GM12801 (cell line): Measurements from ENCODE around the gene ABCC9.

Experiments used
- CTCF ChIP-seq: IDR thresholded peaks from one replicate; pipeline ENCODE4 v1.5.1; 2011; ENCODE audit warnings: control low read depth; ENCODE audit not compliant: insufficient read length; ENCODE audit errors: extremely low read depth

The ABCC9 gene

DNA sequence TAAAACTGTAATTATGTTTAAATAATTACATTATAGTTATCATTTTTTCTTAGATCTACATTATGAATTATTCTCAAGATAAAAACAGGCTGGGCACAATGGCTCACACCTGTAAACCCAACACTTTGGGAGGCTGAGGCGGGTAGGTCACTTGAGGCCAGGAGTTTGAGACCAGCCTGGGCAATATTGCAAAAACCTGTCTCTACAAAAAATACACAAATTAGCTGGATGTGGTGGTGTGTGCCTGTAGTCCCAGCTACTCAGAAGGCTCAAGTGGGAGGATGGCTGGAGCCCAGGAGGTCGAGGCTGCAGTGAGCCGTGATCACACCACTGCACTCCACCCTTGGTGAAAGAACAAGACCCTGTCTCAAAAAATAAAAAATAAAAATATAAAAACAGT lies 126.4 kb downstream of the ABCC9 start:
- no peak for TF ChIP-seq CTCF

DNA sequence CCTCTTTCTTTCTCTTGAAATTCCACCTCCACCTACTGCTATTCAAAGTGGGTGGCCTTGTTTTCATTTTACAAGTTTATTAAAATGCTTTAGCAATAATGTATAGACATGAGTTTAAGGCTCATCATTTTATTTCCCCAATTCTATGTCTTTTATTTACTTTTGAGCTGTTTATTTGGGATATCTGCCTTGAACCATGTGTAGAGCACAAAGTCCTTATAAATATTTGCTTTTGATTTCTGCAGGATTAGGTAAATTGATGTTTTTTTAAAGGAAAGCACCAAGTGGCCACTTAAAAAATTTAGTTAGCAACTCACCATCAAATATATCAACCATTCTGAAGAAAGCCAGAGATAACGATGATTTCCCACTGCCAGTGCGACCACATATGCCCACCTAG lies 126.9 kb downstream of the ABCC9 start:
- no peak for TF ChIP-seq CTCF

DNA sequence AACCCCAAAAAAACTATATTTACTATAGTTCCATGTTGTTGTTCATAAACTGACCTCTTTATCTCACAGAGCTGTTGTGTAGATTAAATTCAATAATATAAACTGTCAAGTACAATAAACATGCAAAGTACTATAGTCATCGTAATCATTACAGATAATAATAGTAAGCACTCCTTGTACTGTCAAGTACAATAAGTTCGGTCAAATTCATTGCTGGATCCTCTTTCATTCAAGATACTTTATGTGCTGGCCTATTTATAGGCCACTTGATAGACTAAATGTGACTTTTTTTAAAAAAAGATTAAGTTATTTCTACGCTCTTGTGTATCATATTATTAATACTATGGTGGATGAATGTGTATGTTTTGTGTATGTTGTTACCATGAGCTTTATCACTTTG lies 127.5 kb downstream of the ABCC9 start:
- no peak for TF ChIP-seq CTCF

- no peak for TF ChIP-seq CTCF
Measured at GRCh38 chr12:21813125-21813524, 128.1 kb downstream of the ABCC9 start.

GRCh38 chr12:21809100-21809499 lies 132.1 kb downstream of the ABCC9 start:
- TF ChIP-seq CTCF = no peak

- no peak for TF ChIP-seq CTCF
Measured at GRCh38 chr12:21806255-21806654, 135.0 kb downstream of the ABCC9 start.

DNA sequence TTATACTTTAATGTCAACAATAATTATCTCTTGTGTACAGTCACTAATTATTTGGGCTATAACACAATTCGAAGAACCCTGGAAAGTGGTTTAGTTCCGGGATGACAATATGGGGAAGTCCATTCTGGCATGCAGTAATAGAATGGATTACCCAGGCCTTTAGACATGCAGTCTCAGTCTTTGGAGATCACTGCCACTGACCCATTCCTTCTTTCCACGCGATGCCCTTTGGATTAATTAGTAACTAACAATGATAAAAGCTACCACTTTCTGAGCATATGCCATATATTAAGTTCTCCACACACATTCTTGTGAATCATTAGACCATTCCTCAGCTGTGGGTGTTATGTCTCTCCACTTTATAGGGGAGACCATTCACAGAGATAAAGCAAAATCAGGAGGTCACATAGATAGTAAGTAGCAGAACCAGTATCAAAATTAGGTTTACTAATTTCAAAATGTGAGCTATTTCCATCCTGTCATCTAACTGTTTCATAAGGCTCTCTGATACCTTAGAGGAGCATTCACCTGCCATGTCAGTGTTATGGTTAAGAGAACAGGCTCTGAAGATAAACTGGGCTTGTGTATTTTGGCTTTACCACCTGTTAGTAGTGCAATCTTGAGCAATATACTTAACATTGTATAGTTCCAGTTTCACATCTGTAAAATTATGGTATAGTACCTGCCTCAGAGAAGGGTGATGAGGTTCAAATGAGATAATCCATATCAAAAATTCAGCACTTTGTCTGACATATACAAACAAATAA lies 139.5 kb downstream of the ABCC9 start:
- no peak for TF ChIP-seq CTCF
